NCI-H187 treated with DMSO at 0.1 percent for 48 hours (cell line): ENCODE results near the gene CDON.
"Not testable (repeated sequence)": the region's sequence is repeated elsewhere in the genome, so short reads cannot be mapped to it uniquely, and the experiment has no call there.

Experiments used
- DNase-seq: peaks from one replicate; lab custom pipeline; 2025; lab: John Stamatoyannopoulos, UW

Gene CDON

GRCh38 chr11:125994509-125994908 lies 68.2 kb downstream of the CDON start:
- DNase-seq = no peak

- DNase-seq = no peak
Measured at GRCh38 chr11:125992893-125993292, 69.8 kb downstream of the CDON start.

- DNase-seq = peak; percentile 84
Measured at GRCh38 chr11:125990244-125990643, 72.4 kb downstream of the CDON start.

GRCh38 chr11:125987066-125987641 lies 75.5 kb downstream of the CDON start:
- DNase-seq = no peak

GRCh38 chr11:125985956-125986355 lies 76.7 kb downstream of the CDON start:
- not testable (repeated sequence) for DNase-seq

GRCh38 chr11:125982348-125982730 lies 80.3 kb downstream of the CDON start:
- DNase-seq = no peak

- DNase-seq = no peak
Measured at GRCh38 chr11:125980436-125980835, 82.2 kb downstream of the CDON start.

- DNase-seq = no peak
Measured at GRCh38 chr11:125979511-125979910, 83.2 kb downstream of the CDON start.

GRCh38 chr11:125978778-125979407 lies 83.8 kb downstream of the CDON start:
- no peak for DNase-seq

GRCh38 chr11:125978181-125978716 lies 84.4 kb downstream of the CDON start:
- no peak for DNase-seq

- DNase-seq = no peak
Measured at GRCh38 chr11:125977333-125977732, 85.3 kb downstream of the CDON start.

- no peak for DNase-seq
Measured at GRCh38 chr11:125976156-125976555, 86.5 kb downstream of the CDON start.

- DNase-seq = no peak
Measured at GRCh38 chr11:125975634-125976033, 87.0 kb downstream of the CDON start.

- DNase-seq = no peak
Measured at GRCh38 chr11:125974284-125974683, 88.4 kb downstream of the CDON start.

GRCh38 chr11:125971618-125972017 lies 91.0 kb downstream of the CDON start:
- DNase-seq = no peak

GRCh38 chr11:125968354-125968753 lies 94.3 kb downstream of the CDON start:
- DNase-seq = no peak

GRCh38 chr11:125967515-125967914 lies 95.2 kb downstream of the CDON start:
- DNase-seq = no peak

GRCh38 chr11:125960771-125961170 lies 101.9 kb downstream of the CDON start:
- no peak for DNase-seq

- no peak for DNase-seq
Measured at GRCh38 chr11:125959931-125960330, 102.7 kb downstream of the CDON start.

- DNase-seq = no peak
Measured at GRCh38 chr11:125959511-125959910, 103.2 kb downstream of the CDON start.

- no peak for DNase-seq
Measured at GRCh38 chr11:125958872-125959400, 103.7 kb downstream of the CDON start.

- DNase-seq = no peak
Measured at GRCh38 chr11:125957618-125958332, 104.9 kb downstream of the CDON start.
